ENCODE data around the gene PEAK1.

- TF ChIP-seq CTCF (conservative IDR thresholded peaks at IDR 0.05 in 1 of 2, IDR thresholded peaks at IDR 0.05 in 1 of 2; ENCODE audit: low read depth in 1 of 2, low read length in 2 of 2): no peak
- TF ChIP-seq EZH2 (IDR thresholded peaks at IDR 0.05; ENCODE audit: low read length, missing control alignments): no peak
Observed at GRCh38 chr15:77111789-77112188, 308.1 kb downstream of the PEAK1 start.

Data from fibroblast of lung (primary cell).